ENCODE measurements around the gene TBC1D12.
"Not testable (repeated sequence)": the region's sequence is repeated elsewhere in the genome, so short reads cannot be mapped to it uniquely, and the experiment has no call there.

The TBC1D12 gene

DNA sequence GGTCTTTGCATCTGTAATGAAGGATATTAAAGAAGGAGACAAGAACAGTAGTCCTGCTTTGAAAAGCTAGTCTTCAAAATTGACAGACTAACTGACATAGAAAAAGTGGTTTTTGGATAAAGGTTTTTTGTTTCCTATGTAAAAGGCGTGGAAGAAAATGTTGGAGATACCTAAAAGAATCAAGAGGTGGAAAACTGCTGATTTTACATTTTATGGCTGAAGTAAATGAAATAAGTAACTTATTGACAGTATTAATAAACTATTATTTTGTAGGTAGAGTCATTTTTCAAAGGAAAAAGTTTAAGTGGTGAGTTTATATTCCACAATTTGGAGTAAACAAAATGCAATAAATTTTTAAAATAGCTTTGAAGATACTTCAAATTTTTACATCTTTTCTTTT is 130.7 kb downstream of the TBC1D12 start:
- ATAC-seq (ENCODE audit: insufficient read depth, low read depth) = no peak
- TF ChIP-seq, protein P1, sequence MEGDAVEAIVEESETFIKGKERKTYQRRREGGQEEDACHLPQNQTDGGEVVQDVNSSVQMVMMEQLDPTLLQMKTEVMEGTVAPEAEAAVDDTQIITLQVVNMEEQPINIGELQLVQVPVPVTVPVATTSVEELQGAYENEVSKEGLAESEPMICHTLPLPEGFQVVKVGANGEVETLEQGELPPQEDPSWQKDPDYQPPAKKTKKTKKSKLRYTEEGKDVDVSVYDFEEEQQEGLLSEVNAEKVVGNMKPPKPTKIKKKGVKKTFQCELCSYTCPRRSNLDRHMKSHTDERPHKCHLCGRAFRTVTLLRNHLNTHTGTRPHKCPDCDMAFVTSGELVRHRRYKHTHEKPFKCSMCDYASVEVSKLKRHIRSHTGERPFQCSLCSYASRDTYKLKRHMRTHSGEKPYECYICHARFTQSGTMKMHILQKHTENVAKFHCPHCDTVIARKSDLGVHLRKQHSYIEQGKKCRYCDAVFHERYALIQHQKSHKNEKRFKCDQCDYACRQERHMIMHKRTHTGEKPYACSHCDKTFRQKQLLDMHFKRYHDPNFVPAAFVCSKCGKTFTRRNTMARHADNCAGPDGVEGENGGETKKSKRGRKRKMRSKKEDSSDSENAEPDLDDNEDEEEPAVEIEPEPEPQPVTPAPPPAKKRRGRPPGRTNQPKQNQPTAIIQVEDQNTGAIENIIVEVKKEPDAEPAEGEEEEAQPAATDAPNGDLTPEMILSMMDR (IDR thresholded peaks at IDR 0.05; ENCODE audit: borderline replicate concordance, extremely low read depth, low read length, poor library complexity, severe bottlenecking) = no peak
- no peak for TF ChIP-seq EZH2 (IDR thresholded peaks at IDR 0.05; ENCODE audit: borderline replicate concordance, low read depth, low read length, severe bottlenecking)
- Histone ChIP-seq H3K36me3 (ENCODE audit: insufficient read depth, low read length) (no peaks in the 10 kb centered on the region), H3K4me2 (ENCODE audit: insufficient read depth, low read length) (no peak overlapping the region), H3K4me3 (ENCODE audit: low read depth in 1 of 2, low read length in 2 of 2) (no peak overlapping the region), H2AFZ (ENCODE audit: low read depth, low read length) (no peak overlapping the region), H3K79me2 (ENCODE audit: insufficient read depth, low read length) (no peaks in the 10 kb centered on the region), H3K27me3 (ENCODE audit: insufficient read depth, low read length, poor library complexity) (peaks cover 20% of the 10 kb centered on the region), H4K20me1 (ENCODE audit: insufficient read depth, low read length) (no peaks in the 10 kb centered on the region), H3K27ac (ENCODE audit: low read length) (no peak overlapping the region), H3K9me3 (ENCODE audit: insufficient read depth, low read length, severe bottlenecking) (no peaks in the 10 kb centered on the region), H3K4me1 (ENCODE audit: insufficient read depth, low read length) (no peaks in the 10 kb centered on the region), H3K9ac (ENCODE audit: low read depth, low read length) (no peak overlapping the region)
- no peak for DNase-seq

DNA sequence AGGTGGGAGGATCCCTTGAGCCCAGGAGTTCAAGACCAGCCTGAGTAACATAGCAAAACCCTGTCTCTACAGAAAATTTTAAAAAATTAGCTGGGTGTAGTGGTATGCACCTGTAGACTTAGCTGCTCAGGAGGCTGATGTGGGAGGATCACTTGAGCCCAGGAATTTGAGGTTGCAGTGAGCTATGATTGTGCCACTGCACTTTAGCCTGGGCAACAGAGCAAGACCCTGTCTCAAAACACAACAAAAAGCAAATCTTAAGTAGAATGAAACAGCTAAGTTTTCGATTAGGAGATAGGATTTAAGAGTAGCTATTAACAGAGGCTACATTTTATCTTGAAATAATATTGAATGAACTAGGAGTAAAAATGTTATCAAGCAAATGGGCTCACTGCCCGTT is 139.9 kb downstream of the TBC1D12 start:
- not testable (repeated sequence) for DNase-seq; H3K4me3 ChIP-seq (ENCODE audit: low read depth in 1 of 2, low read length in 2 of 2); ATAC-seq (ENCODE audit: insufficient read depth, low read depth); H3K4me2 ChIP-seq (ENCODE audit: insufficient read depth, low read length); H3K9ac ChIP-seq (ENCODE audit: low read depth, low read length); H2AFZ ChIP-seq (ENCODE audit: low read depth, low read length); H3K27ac ChIP-seq (ENCODE audit: low read length); H4K20me1 ChIP-seq (ENCODE audit: insufficient read depth, low read length); H3K9me3 ChIP-seq (ENCODE audit: insufficient read depth, low read length, severe bottlenecking)
- Histone ChIP-seq H3K36me3 (ENCODE audit: insufficient read depth, low read length) (peaks cover 14% of the 10 kb centered on the region), H3K4me1 (ENCODE audit: insufficient read depth, low read length) (peaks cover 26% of the 10 kb centered on the region), H3K79me2 (ENCODE audit: insufficient read depth, low read length) (peaks cover 17% of the 10 kb centered on the region), H3K27me3 (ENCODE audit: insufficient read depth, low read length, poor library complexity) (peaks cover 16% of the 10 kb centered on the region)

DNA sequence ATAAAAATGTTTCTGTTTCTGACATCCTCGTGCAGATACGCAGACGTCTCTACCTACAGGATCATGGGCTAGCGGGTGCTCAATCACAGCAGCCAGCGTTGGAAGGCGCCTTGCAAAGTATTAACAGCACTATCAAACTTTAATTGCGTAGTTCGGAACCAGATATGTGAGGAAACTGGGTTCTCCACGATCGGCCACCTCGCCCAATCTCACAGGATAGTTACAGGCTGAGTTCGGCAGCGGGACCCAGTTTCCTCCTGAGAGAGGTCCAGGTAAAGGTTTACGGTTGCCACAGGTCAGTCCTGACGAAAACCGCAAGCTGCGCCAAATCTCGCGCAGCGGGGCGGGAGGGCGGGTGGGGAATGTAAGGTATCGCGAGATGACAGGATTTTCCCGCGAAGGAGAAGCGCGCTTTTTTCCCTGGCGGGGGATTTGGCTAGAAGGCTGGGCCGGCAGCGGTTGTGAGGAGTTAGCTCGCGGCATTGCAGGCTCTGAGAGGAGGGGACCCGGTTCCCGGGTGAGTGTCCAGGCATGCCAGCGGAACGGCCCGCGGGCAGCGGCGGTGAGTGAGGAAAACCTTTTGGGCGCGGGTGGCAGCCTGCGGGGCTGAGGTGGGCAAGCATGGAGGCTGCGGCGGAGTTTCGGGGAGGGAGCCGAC is 143.2 kb downstream of the TBC1D12 start, which contains the start of gene HELLS:
HELLS (plus strand) TSS at position 398 of the 658 bp plus-strand sequence; CDS start at position 532, 134 bp downstream.
- Histone ChIP-seq H3K4me1 (ENCODE audit: insufficient read depth, low read length) (peaks cover 48% of the 10 kb centered on the region), H3K4me3 (ENCODE audit: low read depth in 1 of 2, low read length in 2 of 2) (peak within 1 kb of the TSS; percentile 82 to 97), H3K9me3 (ENCODE audit: insufficient read depth, low read length, severe bottlenecking) (no peaks in the 10 kb centered on the region), H3K27ac (ENCODE audit: low read length) (peak within 1 kb of the TSS; percentile 93), H2AFZ (ENCODE audit: low read depth, low read length) (peak within 1 kb of the TSS; percentile 98), H3K9ac (ENCODE audit: low read depth, low read length) (peak within 1 kb of the TSS; percentile 95), H3K79me2 (ENCODE audit: insufficient read depth, low read length) (peaks cover 48% of the 10 kb centered on the region), H3K27me3 (ENCODE audit: insufficient read depth, low read length, poor library complexity) (peaks cover 9% of the 10 kb centered on the region), H3K4me2 (ENCODE audit: insufficient read depth, low read length) (peak within 1 kb of the TSS; percentile 94), H3K36me3 (ENCODE audit: insufficient read depth, low read length) (peaks cover 42% of the 10 kb centered on the region), H4K20me1 (ENCODE audit: insufficient read depth, low read length) (peaks cover 18% of the 10 kb centered on the region; the same call in 1 of the 2 replicates)
- TF ChIP-seq EZH2 (IDR thresholded peaks at IDR 0.05; ENCODE audit: borderline replicate concordance, low read depth, low read length, severe bottlenecking) = no peak
- TF ChIP-seq, protein P1 (IDR thresholded peaks at IDR 0.05; ENCODE audit: borderline replicate concordance, extremely low read depth, low read length, poor library complexity, severe bottlenecking) = no peak
- ATAC-seq (ENCODE audit: insufficient read depth, low read depth) = peak; percentile 79
- DNase-seq = peak; percentile 85

DNA sequence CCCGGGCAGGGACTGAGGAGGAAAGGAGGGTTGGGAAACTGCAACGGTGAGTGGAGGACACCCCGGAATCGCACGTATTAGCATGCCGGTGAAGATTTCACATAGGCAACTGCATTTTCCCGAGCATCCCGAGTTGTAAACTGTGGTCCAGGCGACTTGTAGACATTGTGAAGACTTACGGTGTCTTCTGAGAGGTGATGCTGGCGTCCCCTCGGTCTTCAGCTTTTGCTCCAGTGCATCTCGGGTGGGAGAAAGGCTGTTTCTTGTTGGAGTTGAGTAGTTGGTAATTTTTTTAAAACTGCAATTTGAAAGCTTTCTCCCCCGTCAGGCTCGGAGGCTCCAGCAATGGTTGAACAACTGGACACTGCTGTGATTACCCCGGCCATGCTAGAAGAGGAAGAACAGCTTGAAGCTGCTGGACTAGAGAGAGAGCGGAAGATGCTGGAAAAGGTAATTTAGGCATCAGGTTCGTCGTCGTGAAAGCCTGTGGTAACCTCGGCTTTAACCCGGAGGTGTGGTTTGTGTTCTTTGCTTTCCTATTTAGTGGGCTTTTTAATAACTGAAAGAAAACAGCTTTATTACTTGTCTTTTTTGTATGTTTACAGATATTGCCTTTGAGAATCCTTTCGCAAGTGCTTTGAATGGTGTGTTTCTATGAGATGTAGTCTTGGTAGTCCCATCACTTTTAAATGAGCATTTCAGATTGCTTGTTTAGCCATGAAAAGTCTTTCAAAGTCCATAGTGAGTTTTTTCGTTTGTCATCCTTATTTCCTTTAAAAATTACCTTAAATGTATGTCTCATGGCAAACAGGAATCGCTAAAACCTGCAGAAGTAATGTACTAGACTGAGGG is 143.9 kb downstream of the TBC1D12 start:
- H3K27me3 ChIP-seq (ENCODE audit: insufficient read depth, low read length, poor library complexity) = peaks cover 2% of the 10 kb centered on the region
- TF ChIP-seq EZH2 (IDR thresholded peaks at IDR 0.05; ENCODE audit: borderline replicate concordance, low read depth, low read length, severe bottlenecking) = no peak
- TF ChIP-seq, protein P1 (IDR thresholded peaks at IDR 0.05; ENCODE audit: borderline replicate concordance, extremely low read depth, low read length, poor library complexity, severe bottlenecking) = no peak
- H4K20me1 ChIP-seq (ENCODE audit: insufficient read depth, low read length) = peaks cover 19% of the 10 kb centered on the region; the same call in 1 of the 2 replicates
- DNase-seq (no peak), ATAC-seq (ENCODE audit: insufficient read depth, low read depth) (peak; percentile 25; the same call in 1 of the 3 replicates)
- H3K9me3 ChIP-seq (ENCODE audit: insufficient read depth, low read length, severe bottlenecking) = no peaks in the 10 kb centered on the region
- peak overlapping the region; percentile 94 for H3K4me2 ChIP-seq (ENCODE audit: insufficient read depth, low read length)
- H3K36me3 ChIP-seq (ENCODE audit: insufficient read depth, low read length) = peaks cover 47% of the 10 kb centered on the region
- peak overlapping the region; percentile 95 for H3K9ac ChIP-seq (ENCODE audit: low read depth, low read length)
- peak overlapping the region; percentile 82 to 97 for H3K4me3 ChIP-seq (ENCODE audit: low read depth in 1 of 2, low read length in 2 of 2)
- H3K4me1 ChIP-seq (ENCODE audit: insufficient read depth, low read length) = peaks cover 48% of the 10 kb centered on the region
- peaks cover 55% of the 10 kb centered on the region for H3K79me2 ChIP-seq (ENCODE audit: insufficient read depth, low read length)
- H2AFZ ChIP-seq (ENCODE audit: low read depth, low read length) = peak overlapping the region; percentile 98
- H3K27ac ChIP-seq (ENCODE audit: low read length) = peak overlapping the region; percentile 93

All from DND-41 (cell line).